ENCODE results near the gene ATRX.

Gene ATRX

GRCh38 chrX:77698242-77698641 is 87.8 kb downstream of the ATRX start:
- TF ChIP-seq ZNF692 (tag by site-specific recombination; IDR thresholded peaks at IDR 0.05) (no peak), ZNF677 (tag by site-specific recombination; IDR thresholded peaks at IDR 0.05) (no peak)
- Histone ChIP-seq H3K36me3 (ENCODE audit: control insufficient read depth in 2 of 2, insufficient read depth in 1 of 2, low read length in 2 of 2) (peaks cover 11 to 26% of the 10 kb centered on the region in 2 experiments), H3K4me1 (ENCODE audit: control insufficient read depth, insufficient read depth, low read length) (peaks cover 4% of the 10 kb centered on the region; the same call in 1 of the 2 replicates), H3K4me3 (ENCODE audit: low read depth, low read length) (no peak overlapping the region), H3K27ac (ENCODE audit: extremely low read depth, low read depth, low read length) (no peak overlapping the region), H3K9me3 (ENCODE audit: control insufficient read depth, insufficient read depth, low read depth, low read length) (no peaks in the 10 kb centered on the region)
- ChIA-PET POLR2A (no interaction called here), CTCF (no interaction called here)

GRCh38 chrX:77694491-77694890 is 91.5 kb downstream of the ATRX start:
- Histone ChIP-seq H3K27ac (ENCODE audit: extremely low read depth, low read depth, low read length) (no peak overlapping the region), H3K4me3 (ENCODE audit: low read depth, low read length) (no peak overlapping the region), H3K4me1 (ENCODE audit: control insufficient read depth, insufficient read depth, low read length) (peaks cover 4% of the 10 kb centered on the region; the same call in 1 of the 2 replicates), H3K9me3 (ENCODE audit: control insufficient read depth, insufficient read depth, low read depth, low read length) (no peaks in the 10 kb centered on the region), H3K36me3 (ENCODE audit: control insufficient read depth in 2 of 2, insufficient read depth in 1 of 2, low read length in 2 of 2) (peaks cover 19 to 41% of the 10 kb centered on the region in 2 experiments)
- POLR2A ChIA-PET = no interaction called here
- TF ChIP-seq BCL6B (tag by site-specific recombination; IDR thresholded peaks at IDR 0.05) = no peak
- TF ChIP-seq ZBTB1 (tag by site-specific recombination; IDR thresholded peaks at IDR 0.05) = no peak
- TF ChIP-seq ZNF596 (tag by site-specific recombination; IDR thresholded peaks at IDR 0.05) = 0 out of 2 replicates have a peak, but pooled peaks have one; percentile 26
- peak; percentile 94 for TF ChIP-seq PRDM6 (tag by site-specific recombination; IDR thresholded peaks at IDR 0.05)
- peak; percentile 33; the same call in 1 of the 2 replicates for TF ChIP-seq FEZF1 (tag by site-specific recombination; IDR thresholded peaks at IDR 0.05)
- peak; percentile 74; the same call in 1 of the 2 replicates for TF ChIP-seq OSR2 (tag by site-specific recombination; IDR thresholded peaks at IDR 0.05)
- TF ChIP-seq, protein P1, sequence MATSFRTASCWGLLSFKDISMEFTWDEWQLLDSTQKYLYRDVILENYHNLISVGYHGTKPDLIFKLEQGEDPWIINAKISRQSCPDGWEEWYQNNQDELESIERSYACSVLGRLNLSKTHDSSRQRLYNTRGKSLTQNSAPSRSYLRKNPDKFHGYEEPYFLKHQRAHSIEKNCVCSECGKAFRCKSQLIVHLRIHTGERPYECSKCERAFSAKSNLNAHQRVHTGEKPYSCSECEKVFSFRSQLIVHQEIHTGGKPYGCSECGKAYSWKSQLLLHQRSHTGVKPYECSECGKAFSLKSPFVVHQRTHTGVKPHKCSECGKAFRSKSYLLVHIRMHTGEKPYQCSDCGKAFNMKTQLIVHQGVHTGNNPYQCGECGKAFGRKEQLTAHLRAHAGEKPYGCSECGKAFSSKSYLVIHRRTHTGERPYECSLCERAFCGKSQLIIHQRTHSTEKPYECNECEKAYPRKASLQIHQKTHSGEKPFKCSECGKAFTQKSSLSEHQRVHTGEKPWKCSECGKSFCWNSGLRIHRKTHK (tag by site-specific recombination; IDR thresholded peaks at IDR 0.05) = no peak
- TF ChIP-seq SCRT1 (tag by site-specific recombination; IDR thresholded peaks at IDR 0.05; ENCODE audit: borderline replicate concordance) = peak; percentile 23; the same call in 1 of the 2 replicates
- 0 out of 2 replicates have a peak, but pooled peaks have one; percentile 49 for TF ChIP-seq ZNF843 (tag by site-specific recombination; IDR thresholded peaks at IDR 0.05)
- CTCF ChIA-PET = no interaction called here

DNA sequence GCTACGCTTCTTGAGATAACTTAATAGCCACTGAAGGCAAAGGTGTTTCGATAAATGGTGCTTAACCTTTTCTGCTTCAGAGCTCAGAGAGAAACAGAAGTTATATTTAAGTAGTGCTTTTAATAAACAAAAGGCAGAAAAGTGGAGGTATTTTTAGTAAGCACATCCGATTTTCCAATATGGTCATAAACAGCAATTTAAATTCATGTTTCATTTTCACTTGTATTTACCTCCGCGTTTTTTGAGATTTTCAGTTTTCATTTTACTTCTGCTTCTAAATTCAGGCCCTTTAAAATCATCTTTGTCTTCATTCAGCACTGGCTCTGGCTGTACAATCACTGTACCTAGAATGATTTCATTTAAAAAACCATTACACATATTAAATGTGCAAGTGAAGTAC is 92.4 kb downstream of the ATRX start:
- H3K27ac ChIP-seq (ENCODE audit: extremely low read depth, low read depth, low read length) = no peak overlapping the region
- H3K9me3 ChIP-seq (ENCODE audit: control insufficient read depth, insufficient read depth, low read depth, low read length) = no peaks in the 10 kb centered on the region
- peaks cover 4% of the 10 kb centered on the region; the same call in 1 of the 2 replicates for H3K4me1 ChIP-seq (ENCODE audit: control insufficient read depth, insufficient read depth, low read length)
- no peak overlapping the region for H3K4me3 ChIP-seq (ENCODE audit: low read depth, low read length)
- CTCF ChIA-PET = interaction anchor here (0.6 kb wide), 1 partner anchor 27 kb away, joined by 4 read pairs; no protein-coding TSS in a partner anchor
- peaks cover 16 to 46% of the 10 kb centered on the region in 2 experiments for H3K36me3 ChIP-seq (ENCODE audit: control insufficient read depth in 2 of 2, insufficient read depth in 1 of 2, low read length in 2 of 2)
- POLR2A ChIA-PET = no interaction called here
- no peak for TF ChIP-seq ZBTB48 (tag by site-specific recombination; IDR thresholded peaks at IDR 0.05)
- no peak for TF ChIP-seq ZBTB10 (tag by site-specific recombination; IDR thresholded peaks at IDR 0.05)
- TF ChIP-seq PRDM6 (tag by site-specific recombination; IDR thresholded peaks at IDR 0.05) = no peak
- TF ChIP-seq GLIS1 (tag by site-specific recombination; IDR thresholded peaks at IDR 0.05) = no peak
- TF ChIP-seq ZNF658 (tag by site-specific recombination; IDR thresholded peaks at IDR 0.05) = no peak
- no peak for TF ChIP-seq PATZ1 (tag by site-specific recombination; IDR thresholded peaks at IDR 0.05)
- no peak for TF ChIP-seq ZNF792 (tag by site-specific recombination; IDR thresholded peaks at IDR 0.05)
